IMR-90 (cell line): ENCODE data around the gene STK17A. TPM values are rescaled to one million over a fixed set of nuclear protein-coding genes. Genes with fewer than 3 reads are reported as not detected.

Experiments used
- ATAC-seq: fragments of 200-7000 bp; cut with Tn5 transposase; 2 replicates; pipeline ENCODE4 v1.9.1; 2020; ENCODE audit warnings: low read depth, mild to moderate bottlenecking, moderate library complexity
- BruUV-seq: library from RNA; stranded (reverse); fragments of 400-500 nt; replicated peaks from 2 replicates; lab custom pipeline; 2021; lab: Mats Ljungman, UMichigan
- CTCF ChIA-PET: fragments of 300-600 bp; formaldehyde crosslinking; extraction: SDS; loops from one replicate; lab custom pipeline; 2021; ENCODE audit warnings: antibody characterized with exemption; lab: Yijun Ruan, JAX
- POLR2A ChIA-PET: fragments of 300-600 bp; sonication (Branson Sonifier 250); formaldehyde crosslinking; loops from one replicate; lab custom pipeline; 2022; ENCODE audit warnings: antibody characterized with exemption; ENCODE audit not compliant: unreplicated experiment; lab: Charles Lee
- DNase-seq: peaks from one replicate; pipeline ENCODE4 v3.0.0; 2013
- H2AFZ ChIP-seq: replicated peaks from 2 replicates; pipeline ENCODE3; 2013; ENCODE audit warnings: low read length, mild to moderate bottlenecking; ENCODE audit not compliant: poor library complexity
- H2AK5ac ChIP-seq: 2 replicates; pipeline ENCODE4 v1.6.1; 2013; ENCODE audit warnings: low read depth, low read length, inconsistent platforms
- H2AK9ac ChIP-seq: replicated peaks from 2 replicates; pipeline ENCODE3; 2013; ENCODE audit warnings: mild to moderate bottlenecking, low read depth, low read length, moderate library complexity; ENCODE audit not compliant: poor library complexity
- H2BK120ac ChIP-seq: 2 replicates; pipeline ENCODE4 v1.6.1; 2013; ENCODE audit warnings: low read depth, low read length, inconsistent platforms
- H2BK15ac ChIP-seq: 3 replicates; pipeline ENCODE4 v1.6.1; 2013; ENCODE audit warnings: low read depth, low read length, inconsistent platforms
- H2BK20ac ChIP-seq: 2 replicates; pipeline ENCODE4 v1.6.1; 2013; ENCODE audit warnings: low read depth, mild to moderate bottlenecking, inconsistent platforms, low read length, moderate library complexity
- H2BK5ac ChIP-seq: 2 replicates; pipeline ENCODE4 v1.6.1; 2013; ENCODE audit warnings: mild to moderate bottlenecking, low read depth, low read length, inconsistent platforms; ENCODE audit not compliant: poor library complexity, severe bottlenecking
- H3K14ac ChIP-seq: replicated peaks from 2 replicates; pipeline ENCODE4 v1.6.1; 2013; ENCODE audit warnings: low read depth, low read length, inconsistent platforms
- H3K18ac ChIP-seq: 2 replicates; pipeline ENCODE4 v1.6.1; 2013; ENCODE audit warnings: low read depth, low read length, control low read depth
- H3K23ac ChIP-seq: 2 replicates; pipeline ENCODE4 v1.6.1; 2013; ENCODE audit warnings: low read depth, low read length, inconsistent platforms
- H3K27ac ChIP-seq: 2 replicates; pipeline ENCODE4 v1.5.1; 2013; ENCODE audit warnings: mild to moderate bottlenecking, control low read depth, low read length; ENCODE audit not compliant: insufficient read depth
- H3K27me3 ChIP-seq: 2 replicates; pipeline ENCODE4 v1.6.1; 2013; ENCODE audit warnings: low read length; ENCODE audit not compliant: control insufficient read depth, insufficient read depth
- H3K36me3 ChIP-seq: 2 replicates; pipeline ENCODE4 v1.6.1; 2013; ENCODE audit warnings: low read length, mixed read lengths; ENCODE audit not compliant: control insufficient read depth, insufficient read depth
- H3K4ac ChIP-seq: 2 replicates; pipeline ENCODE4 v1.6.1; 2013; ENCODE audit warnings: low read depth, low read length, inconsistent platforms
- H3K4me1 ChIP-seq: 2 replicates; pipeline ENCODE4 v1.6.1; 2013; ENCODE audit warnings: low read length, mixed read lengths; ENCODE audit not compliant: control insufficient read depth, insufficient read depth
- H3K4me2 ChIP-seq: 2 replicates; pipeline ENCODE4 v1.6.1; 2013; ENCODE audit warnings: low read depth, mild to moderate bottlenecking, control low read depth, low read length, moderate library complexity
- H3K4me3 ChIP-seq: 2 replicates; pipeline ENCODE4 v1.5.1; 2013; ENCODE audit warnings: low read depth, mild to moderate bottlenecking, control low read depth, low read length, moderate library complexity; ENCODE audit not compliant: insufficient read depth
- H3K56ac ChIP-seq: 2 replicates; pipeline ENCODE4 v1.6.1; 2013; ENCODE audit warnings: low read length, inconsistent platforms; ENCODE audit not compliant: insufficient read depth; ENCODE audit errors: extremely low read depth
- H3K79me1 ChIP-seq, 2 experiments: 2 replicates each; pipeline ENCODE4 v1.6.1; 2013; ENCODE audit warnings: low read length in 2 of 2, inconsistent platforms in 1 of 2, low read depth in 1 of 2
- H3K9ac ChIP-seq: 2 replicates; pipeline ENCODE4 v1.6.1; 2013; ENCODE audit warnings: low read depth, low read length, control low read depth
- H3K9me1 ChIP-seq: 2 replicates; pipeline ENCODE4 v1.6.1; 2013; ENCODE audit warnings: low read length, inconsistent platforms; ENCODE audit not compliant: insufficient read depth
- H3K9me3 ChIP-seq: 2 replicates; pipeline ENCODE4 v1.6.1; 2013; ENCODE audit warnings: low read length; ENCODE audit not compliant: control insufficient read depth, insufficient read depth
- H4K20me1 ChIP-seq: 2 replicates; pipeline ENCODE4 v1.6.1; 2013; ENCODE audit warnings: low read length, inconsistent platforms; ENCODE audit not compliant: insufficient read depth
- H4K5ac ChIP-seq: 2 replicates; pipeline ENCODE4 v1.6.1; 2013; ENCODE audit warnings: mild to moderate bottlenecking, low read depth, low read length, control low read depth
- H4K8ac ChIP-seq, 2 experiments: 2 replicates each; pipeline ENCODE4 v1.6.1; 2013; ENCODE audit warnings: low read depth in 2 of 2, low read length in 2 of 2, control low read depth in 1 of 2, inconsistent platforms in 1 of 2
- H4K91ac ChIP-seq: 2 replicates; pipeline ENCODE4 v1.6.1; 2013; ENCODE audit warnings: low read depth, low read length, inconsistent platforms; ENCODE audit not compliant: insufficient read depth
- BHLHE40 ChIP-seq: fragments of 150-350 bp; IDR thresholded peaks from 2 replicates; pipeline ENCODE4 v1.6.1; 2016; ENCODE audit warnings: mild to moderate bottlenecking, low read depth, low read length
- CHD1 ChIP-seq: IDR thresholded peaks from 2 replicates; pipeline ENCODE4 v1.6.1; 2012; ENCODE audit warnings: low read depth, low read length, improper control_type of control experiment
- CTCF ChIP-seq: conservative IDR thresholded peaks from 2 replicates; pipeline ENCODE4 v1.5.1; 2012; ENCODE audit warnings: mild to moderate bottlenecking, low read depth, low read length, improper control_type of control experiment
- POLR2A ChIP-seq: IDR thresholded peaks from 2 replicates; pipeline ENCODE4 v1.6.1; 2012; ENCODE audit warnings: mild to moderate bottlenecking, low read depth, low read length
- RFX5 ChIP-seq: IDR thresholded peaks from 2 replicates; pipeline ENCODE4 v1.8.0; 2012; ENCODE audit warnings: low read depth, mild to moderate bottlenecking, low read length, moderate library complexity
- WGBS, 2 experiments: methylation state at CpG; one replicate each; pipeline versions ENCODE4 v1.1.5 to v1.1.7; 2013; ENCODE audit warnings: missing lambda C conversion rate in 2 of 2; ENCODE audit not compliant: insufficient read length in 1 of 2; ENCODE audit errors: extremely low coverage in 2 of 2; 5-methylcytosine and 5-hydroxymethylcytosine counted together
- dilution Hi-C: fragments of 300-500 bp; cut with HindIII; formaldehyde crosslinking; loops from one replicate; pipeline ENCODE4 v1.14.3; 2018; ENCODE audit warnings: low sequenced_read_pairs; ENCODE audit not compliant: unreplicated experiment
- in situ Hi-C: fragments of 300-500 bp; cut with MboI; formaldehyde crosslinking; loops from 3 replicates; pipeline ENCODE4 v1.14.3; 2019; ENCODE audit warnings: low sequenced_read_pairs, inconsistent platforms, mixed read lengths
- intact Hi-C: fragments of 100-400 bp; cut with micrococcal nuclease; formaldehyde crosslinking; loops from 2 replicates; pipeline ENCODE4 v1.10.0; 2022
- polyA plus RNA-seq, 3 experiments: library from polyadenylated mRNA; depleted of rRNA; stranded (reverse); fragments of >200 nt; gene quantifications; 2 replicates each; pipeline ENCODE4 v1.2.3, GENCODE V29; 2012; ENCODE audit warnings: low replicate concordance in 1 of 3
- total RNA-seq: library from RNA; depleted of rRNA; stranded (reverse); fragments of >200 nt; gene quantifications from 2 replicates; pipeline ENCODE4 v1.2.3, GENCODE V29; 2012

Gene STK17A
- total and polyA plus RNA-seq, 2 of the 4 experiments (the other 2 are of a cell fraction): 40.5 to 50.5 TPM

- in situ Hi-C loops (no loop called here), intact Hi-C loops (no loop called here), dilution Hi-C loops (no loop called here)
- Histone ChIP-seq H2BK120ac (no peak overlapping the region), H4K20me1 (no peaks in the 10 kb centered on the region), H2BK20ac (no peak overlapping the region), H3K9me1 (no peaks in the 10 kb centered on the region), H4K5ac (no peak overlapping the region), H3K23ac (no peak overlapping the region), H4K8ac (no peak overlapping the region), H2BK15ac (no peak overlapping the region), H4K91ac (no peak overlapping the region), H3K4ac (no peak overlapping the region), H3K36me3 (no peaks in the 10 kb centered on the region), H3K9me3 (no peaks in the 10 kb centered on the region), H3K9ac (no peak overlapping the region), H3K4me2 (no peak overlapping the region), H3K56ac (no peak overlapping the region), H3K79me1 (no peaks in the 10 kb centered on the region), H2AK5ac (no peak overlapping the region), H3K14ac (no peak overlapping the region), H3K27me3 (peaks cover 27% of the 10 kb centered on the region), H3K27ac (no peak overlapping the region), H2BK5ac (no peak overlapping the region), H2AK9ac (no peak overlapping the region), H3K4me3 (no peak overlapping the region), H3K4me1 (no peaks in the 10 kb centered on the region), H3K18ac (no peak overlapping the region), H2AFZ (no peak overlapping the region)
- DNase-seq: no peak
- ChIA-PET CTCF (no interaction called here), POLR2A (no interaction called here)
- ATAC-seq: no peak
- WGBS, 2 experiments: no CpG with 5 or more reads among the region's 14 CpGs
- TF ChIP-seq CHD1 (no peak), BHLHE40 (no peak), POLR2A (no peak), CTCF (no peak), RFX5 (no peak)
- BruUV-seq: no TSS peak
Observed at GRCh38 chr7:43559171-43559945, 23.6 kb upstream of the STK17A start.
